ENCODE data around the gene SLC25A15.
"Not testable (repeated sequence)": the region's sequence is repeated elsewhere in the genome, so short reads cannot be mapped to it uniquely, and the experiment has no call there.

SLC25A15 gene

DNA sequence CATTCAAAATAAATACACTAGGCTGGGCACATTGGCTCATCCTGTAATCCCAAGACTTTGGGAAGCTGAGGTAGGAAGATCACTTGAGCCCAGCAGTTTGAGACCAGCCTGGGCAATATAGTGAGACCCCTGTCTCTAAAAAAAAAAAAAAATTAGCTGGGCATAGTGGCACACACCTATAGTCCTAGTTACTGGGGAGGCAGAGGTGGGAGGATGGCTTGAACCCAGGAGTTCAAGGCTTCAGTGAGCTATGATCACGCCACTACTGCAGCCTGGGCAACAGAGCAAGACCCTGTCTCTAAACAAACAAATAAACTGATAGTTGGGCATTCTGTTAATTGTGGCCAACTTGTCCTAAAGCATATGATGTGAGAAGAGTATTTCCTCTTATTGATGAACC is 6.4 kb upstream of the SLC25A15 start:
- DNase-seq: not testable (repeated sequence)

DNA sequence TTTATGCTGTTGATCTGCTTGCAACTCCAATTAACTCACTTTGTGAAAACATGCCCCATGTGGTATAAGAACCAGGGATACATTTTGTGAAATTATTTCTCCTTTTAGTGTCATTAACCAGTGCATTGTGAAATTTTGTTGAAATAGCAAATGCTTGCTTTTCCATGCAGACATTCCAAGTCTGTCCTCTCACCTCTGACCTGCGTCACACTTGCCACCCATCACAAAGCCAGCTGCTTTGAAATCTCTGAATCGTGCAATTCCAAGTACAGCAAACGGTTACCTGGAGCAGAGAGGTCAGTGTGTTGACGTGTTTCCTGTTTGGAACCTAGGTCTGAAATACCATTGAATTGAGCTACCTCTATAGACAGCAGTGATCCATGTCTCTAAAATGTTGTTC is 4.9 kb upstream of the SLC25A15 start:
- no peak for DNase-seq

DNA sequence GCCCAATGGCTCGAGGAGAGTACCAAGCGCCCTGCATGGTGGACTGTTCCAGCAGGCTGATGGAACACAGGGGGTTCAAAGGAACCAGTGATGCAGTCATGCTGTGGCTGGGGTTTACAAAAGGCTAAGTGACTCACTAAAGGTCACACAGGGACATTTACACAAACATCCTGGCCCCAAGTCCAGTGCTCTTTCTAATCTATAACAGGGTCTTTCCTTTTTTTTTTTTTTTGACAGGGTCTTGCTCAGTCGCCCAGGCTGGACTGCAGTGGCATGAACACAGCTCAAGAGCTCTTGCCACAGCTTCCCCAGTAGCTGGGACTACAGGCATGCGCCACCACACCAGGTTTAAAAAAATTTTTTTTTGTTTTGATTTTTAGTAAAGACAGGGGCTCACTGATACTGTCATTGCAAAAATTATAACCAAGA is 2.8 kb upstream of the SLC25A15 start:
- no peak for DNase-seq

DNA sequence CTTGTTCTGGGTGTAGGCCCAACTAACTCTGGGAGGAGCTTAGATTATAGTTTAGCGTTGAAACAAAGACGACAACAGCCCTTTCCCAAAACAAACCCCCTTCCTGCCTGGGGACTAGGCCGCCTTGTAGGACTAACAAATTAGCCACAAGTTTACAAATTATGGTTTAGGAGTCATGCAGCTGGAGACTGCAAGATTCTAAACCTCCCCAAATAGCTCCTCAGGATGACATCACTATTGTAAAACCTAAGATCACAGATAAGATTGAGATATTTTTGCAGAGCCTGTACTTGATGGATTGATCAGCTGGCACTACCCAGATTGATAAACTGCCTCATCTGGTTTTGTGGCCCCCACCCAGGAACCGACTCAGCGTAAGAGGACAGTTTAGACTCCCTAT is 2.3 kb upstream of the SLC25A15 start:
- no peak for DNase-seq

DNA sequence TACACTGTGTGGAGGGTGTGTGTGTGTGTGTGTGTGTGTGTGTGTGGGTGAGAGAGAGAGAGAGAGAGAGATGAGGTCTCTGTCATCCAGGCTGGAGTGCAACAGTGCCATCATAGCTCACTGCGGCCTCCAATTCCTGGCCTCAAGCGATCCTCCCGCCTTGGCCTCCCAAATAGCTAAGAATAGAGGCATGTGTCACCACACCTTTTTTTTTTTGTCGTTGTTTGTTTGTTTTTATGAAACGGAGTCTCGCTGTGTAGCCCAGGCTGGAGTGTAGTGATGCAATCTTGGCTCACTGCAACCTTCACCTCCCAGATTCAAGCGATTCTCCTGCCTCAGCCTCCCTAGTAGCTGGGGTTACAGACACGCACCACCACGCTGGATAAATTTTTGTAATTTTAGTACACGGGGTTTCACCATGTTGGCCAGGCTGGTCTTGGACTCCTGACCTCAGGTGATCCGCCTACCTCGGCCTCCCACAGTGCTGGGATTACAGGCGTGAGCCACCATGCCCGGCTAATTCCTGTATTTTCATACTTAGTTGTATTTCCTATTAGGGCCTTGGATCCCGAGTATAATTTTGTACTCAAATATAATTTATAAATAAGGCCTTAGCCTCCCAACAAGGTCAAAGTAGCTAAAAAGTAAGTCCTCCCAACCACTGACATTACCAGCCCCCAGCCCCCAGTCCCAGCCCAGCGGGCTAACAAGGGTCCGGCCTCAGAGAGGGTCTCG is 704 bp upstream of the SLC25A15 start:
- DNase-seq: not testable (repeated sequence)

DNA sequence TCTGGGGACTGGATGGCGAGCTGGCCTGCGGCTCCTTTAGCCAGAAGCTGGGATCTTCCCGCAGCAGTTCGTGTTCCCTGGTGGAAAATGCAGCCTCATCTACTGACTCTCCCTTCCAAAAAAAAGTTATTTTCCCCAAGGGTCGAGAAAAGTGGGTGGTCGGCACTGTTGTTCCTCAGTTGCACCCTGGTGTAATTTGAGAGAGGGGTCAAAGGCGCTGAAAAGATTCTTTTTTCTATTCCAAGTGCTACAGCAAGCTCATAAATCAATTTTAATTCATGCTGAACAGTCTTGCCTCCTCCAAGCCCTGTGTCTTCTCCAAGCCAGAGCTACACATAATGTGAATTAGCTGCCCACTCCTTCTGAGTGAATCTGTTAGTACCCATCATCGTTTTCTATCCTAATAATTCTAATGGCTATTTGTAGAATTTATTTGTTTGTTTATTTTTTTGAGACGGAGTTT is 774 bp downstream of the SLC25A15 start:
- DNase-seq: no peak

DNA sequence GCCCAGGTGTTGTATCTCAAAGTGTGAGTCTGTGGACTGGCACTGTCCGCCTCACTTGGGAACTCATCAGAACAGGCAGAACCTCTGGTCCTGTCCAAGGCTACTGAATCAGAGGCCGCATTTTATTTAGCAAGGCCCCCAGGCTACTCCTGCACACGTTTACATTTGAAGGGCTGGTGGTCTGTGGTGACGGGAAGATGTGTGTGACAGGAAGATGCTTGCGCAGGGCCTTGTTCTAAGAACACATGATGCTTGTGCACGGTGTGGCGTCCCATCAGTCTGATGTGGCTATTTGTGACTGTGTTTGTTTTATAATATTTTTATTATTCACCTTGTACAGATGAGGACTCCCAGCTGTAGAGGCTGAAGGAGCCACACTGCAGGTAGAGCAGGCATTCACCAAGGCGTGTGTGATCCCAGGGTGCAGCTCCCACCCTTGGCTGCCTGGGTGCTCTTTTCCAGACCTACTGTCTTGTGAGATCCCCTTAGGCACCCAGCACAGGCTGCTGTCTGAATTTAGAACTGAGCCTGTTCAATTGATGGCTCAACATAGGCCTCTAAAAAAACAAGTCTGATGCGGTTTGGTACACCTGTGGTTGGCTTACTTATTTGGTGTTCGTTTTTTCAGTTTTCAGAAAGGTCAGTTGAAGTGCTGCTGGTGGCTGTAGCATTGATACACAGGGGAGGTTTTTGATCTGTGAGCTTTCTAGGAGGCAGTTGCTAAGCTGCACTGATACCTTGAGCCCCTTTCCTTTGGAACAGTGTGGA is 3.1 kb downstream of the SLC25A15 start:
- DNase-seq: no peak

DNA sequence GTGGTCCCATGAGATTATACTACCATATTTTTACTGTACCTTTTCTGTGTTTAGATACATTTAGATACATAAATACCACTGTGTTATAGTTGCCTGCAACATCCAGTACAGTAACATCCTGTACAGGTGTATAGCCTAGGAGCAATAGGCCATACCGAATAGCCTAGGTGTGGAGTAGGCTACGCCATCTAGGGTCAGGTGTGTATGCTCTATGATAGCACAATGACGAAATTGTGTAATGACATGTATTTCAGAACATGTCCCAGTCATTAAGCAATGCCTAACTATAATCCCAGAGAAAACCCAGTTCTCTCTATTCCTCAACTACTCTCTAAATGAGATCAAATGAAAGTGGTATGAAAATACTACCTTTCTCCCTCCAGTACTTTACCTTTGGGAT is 3.9 kb downstream of the SLC25A15 start:
- no peak for DNase-seq

DNA sequence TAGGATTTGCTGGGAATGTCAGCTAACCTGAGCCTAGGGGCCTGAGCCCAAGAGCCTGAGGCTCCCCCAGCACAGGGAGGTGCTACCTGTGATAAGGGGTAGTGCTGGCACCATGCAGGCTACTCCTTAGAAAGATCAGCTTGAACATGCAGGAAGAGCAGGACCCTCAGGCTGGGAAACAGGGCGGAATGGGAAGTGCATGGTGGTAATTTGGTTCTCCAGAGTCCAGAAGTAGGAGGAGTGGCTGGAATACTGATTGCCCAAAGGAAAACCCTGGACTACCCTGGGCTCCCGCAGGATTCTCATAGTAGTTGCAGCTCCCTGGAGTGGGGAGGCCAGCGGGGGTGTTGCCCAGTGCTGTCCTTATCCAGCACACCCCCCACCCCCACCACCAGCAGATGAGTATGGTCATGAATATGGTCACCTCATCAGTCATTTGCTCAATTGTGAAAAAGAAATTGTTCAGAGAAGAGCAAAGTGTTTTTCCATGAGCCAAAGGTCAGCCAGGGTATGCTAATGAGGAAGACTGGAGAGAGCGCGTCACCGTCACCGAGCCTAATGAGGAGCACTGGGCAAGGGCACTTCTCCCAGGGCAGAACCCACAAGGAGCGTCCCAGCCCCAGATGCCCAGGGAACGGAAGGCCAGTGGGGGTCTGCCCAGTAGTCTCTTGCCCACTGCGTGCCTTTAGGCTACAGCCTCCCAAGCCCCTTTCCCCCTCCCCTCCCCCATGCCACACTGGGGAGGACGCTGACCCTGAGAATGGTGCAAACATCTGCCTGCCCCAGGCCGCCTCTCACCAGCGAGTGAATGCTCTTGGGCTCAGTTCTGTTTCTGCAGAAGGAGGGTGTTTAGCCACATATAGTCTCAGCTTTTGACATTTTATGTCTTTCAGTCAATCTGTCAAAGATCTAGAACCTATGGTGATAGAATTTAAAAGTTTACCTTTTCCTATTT is 5.3 kb downstream of the SLC25A15 start:
- DNase-seq: no peak

DNA sequence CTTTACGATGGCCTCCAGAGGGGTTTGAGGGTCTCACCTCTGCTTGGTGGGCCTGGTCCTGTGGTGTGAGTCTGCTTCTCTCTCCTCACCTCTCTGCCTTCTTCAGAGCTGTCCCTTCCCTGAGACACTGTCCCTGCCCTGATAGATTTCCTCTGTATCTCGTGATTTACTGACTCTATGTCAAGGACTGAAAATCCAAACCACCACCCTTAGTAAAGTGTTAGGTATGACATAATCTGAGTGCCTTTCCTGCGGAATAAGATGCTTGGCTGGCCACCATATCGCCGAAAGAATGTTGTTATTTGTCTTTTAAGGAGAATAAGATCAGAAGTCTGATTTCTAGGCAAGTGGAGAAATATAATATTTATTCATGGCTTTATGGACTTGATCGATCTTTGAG is 7.2 kb downstream of the SLC25A15 start:
- no peak for DNase-seq

DNA sequence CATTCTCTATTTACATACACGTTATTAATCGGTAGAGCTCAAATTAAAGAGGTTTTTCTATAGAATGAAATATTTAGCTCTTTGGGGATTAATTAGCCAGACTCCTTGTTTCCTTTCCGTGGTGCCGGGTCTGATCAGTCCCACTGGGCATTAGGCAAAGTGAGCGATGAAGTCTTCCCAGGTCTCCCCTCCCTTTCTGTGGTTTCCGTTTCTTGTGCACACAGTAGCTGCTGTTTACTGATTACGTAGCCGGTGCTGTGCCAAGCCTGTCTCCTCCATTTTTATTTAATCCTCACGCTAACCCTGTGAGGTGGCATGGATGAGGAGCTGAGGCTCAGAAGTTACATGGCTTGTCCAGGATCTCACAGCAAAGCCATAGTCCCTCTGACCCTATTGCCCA is 9.0 kb downstream of the SLC25A15 start:
- no peak for DNase-seq

DNA sequence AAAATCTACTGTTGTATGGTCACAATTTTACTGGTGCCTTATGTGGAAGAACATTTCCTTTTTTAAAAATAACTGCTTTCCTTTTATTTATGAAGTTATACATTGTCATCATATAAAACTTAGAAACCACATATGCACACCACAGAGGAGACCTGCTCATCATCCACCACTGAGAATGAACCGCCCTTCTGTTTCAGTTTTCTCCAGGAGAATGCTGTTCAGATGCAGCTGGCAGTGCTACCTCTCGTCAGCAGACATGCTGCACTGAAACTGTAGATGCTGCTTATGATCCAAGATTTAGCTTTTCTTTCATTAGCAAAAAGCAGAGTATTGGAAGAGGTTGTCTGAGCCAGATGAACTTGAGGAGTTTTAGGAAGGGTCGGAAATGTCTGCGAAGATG is 10.1 kb downstream of the SLC25A15 start:
- DNase-seq: no peak

DNA sequence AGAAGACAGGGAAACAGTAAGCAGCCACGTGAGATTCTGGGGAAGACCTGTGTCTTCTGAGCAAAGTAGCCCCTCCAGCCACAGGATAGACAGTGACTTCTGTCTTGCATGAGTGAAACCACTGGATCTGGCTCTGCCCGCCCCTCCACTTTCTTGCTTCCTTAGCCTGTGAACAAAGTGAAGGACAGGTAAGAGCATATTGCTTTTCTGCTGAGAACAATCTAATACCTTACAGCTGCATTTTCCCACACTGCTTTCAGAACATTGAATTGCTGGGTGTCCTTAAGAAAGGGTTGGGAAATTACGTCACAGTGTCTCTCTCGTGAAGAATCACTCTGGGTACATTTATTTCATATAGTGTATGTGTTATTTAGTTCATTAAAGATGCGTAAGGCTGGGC is 11.1 kb downstream of the SLC25A15 start:
- no peak for DNase-seq

DNA sequence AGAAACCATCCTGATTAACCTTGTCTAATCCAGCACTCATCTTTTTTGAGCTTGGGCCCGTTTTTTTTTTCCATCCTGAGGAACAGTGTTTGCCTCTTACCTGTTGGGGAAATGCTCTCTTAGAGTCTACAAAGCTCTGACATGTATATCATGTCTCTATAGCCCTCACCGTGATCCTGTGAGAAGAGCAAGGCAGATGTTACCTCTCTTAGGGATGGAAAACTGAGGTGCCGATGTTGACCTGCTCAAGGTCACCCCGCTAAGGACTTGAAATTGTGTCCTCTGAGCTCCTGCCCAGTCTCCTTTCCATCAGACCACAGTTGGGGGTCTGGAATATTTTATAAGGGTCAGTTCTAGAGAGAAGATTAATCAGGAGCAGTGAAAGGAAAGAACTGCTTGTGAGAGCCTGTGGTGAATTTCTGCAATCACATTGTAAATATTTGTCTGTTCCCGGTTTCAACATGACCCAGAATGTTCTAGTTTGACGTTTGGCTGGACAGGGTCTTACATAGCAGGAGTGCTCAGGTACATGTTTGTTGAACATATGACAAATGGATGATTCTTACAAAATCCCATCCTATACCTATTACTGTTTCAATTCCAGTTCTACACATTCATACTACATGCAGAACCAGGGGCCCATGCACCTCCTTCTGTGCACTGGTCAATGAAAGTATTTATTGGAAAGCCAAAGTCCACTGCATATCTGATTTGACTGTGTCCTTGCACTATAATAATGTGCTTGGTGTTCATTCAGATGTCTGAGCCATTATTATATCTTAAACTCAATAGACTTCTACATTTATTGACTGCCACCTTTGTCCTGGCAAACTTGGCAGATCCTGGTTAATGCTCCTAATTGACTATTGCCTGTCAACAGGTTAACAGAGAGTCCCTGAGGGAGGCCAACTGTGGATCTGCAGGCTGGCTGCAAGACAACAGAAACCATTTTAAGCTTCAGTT is 12.1 kb downstream of the SLC25A15 start:
- no peak for DNase-seq

DNA sequence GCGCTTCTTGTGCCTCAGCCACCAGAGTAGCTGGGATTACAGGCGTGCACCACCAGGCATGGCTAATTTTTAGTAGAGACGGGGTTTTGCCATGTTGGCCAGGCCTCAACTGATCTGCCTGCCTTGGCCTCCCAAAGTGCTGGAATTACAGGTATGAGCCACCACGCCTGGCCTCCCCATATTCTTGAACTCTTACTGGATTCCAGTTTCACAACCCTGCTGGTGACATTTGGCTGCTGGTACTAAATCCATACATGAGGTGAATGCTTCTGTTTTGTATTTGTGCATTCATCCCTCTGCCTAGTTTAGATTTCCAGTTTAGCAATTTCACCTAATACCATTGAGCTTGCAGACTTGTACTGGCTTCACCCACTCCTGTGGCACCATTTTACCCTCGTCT is 13.9 kb downstream of the SLC25A15 start:
- DNase-seq: no peak

DNA sequence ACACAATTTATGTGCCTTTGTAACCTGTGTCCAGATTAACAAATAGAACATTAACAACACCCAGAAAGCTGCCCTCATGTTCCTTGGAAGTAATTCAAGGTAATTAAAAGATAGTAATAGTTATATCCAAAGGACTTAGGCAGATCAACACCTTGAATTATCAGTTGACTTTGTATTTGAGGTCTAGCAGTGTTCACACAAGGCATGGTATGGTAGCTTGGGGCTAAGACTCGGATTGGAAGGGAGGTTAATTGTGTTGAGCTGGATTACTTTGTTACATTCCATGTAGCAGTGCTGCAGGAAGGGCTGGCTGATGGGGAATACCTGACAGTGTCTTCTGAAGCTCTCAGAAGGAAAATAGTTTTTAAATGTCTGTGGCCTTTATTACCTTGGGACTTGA is 16.8 kb downstream of the SLC25A15 start:
- no peak for DNase-seq

DNA sequence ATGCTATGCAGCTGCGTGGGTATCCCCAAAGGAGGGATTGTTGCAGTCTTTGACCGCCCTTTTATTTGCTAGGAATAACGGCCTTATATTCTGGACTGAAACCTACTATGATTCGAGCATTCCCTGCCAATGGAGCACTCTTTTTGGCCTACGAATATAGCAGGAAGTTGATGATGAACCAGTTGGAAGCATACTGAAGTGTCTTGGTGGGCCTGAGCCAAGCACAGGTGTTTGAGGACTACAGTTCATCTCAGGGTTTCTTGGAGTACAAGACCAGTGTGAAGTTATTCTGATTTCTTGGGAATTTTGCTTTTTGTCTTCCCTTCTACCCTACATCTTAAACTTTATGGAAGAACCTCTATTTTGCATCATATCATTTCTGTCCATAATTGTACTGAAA is 20.1 kb downstream of the SLC25A15 start:
- no peak for DNase-seq

DNA sequence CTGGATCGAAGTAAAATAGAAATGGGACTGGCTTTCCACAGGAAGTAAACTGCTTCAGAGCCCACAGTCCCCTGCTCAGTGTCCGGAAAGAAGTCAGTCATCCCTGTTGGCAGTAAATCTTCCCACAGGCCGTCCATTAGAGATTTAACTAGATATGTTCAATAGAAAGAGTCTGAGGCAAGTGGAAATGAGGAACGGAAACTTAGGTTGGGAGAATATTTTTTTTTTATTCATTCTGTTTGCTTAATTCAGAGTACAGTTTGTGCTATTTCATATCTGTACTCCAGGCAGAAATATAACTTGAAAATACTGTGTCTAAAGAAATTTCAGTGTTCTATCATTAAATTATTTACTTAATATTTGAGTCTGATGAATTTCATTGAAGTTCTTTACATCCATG is 22.7 kb downstream of the SLC25A15 start:
- DNase-seq: no peak

DNA sequence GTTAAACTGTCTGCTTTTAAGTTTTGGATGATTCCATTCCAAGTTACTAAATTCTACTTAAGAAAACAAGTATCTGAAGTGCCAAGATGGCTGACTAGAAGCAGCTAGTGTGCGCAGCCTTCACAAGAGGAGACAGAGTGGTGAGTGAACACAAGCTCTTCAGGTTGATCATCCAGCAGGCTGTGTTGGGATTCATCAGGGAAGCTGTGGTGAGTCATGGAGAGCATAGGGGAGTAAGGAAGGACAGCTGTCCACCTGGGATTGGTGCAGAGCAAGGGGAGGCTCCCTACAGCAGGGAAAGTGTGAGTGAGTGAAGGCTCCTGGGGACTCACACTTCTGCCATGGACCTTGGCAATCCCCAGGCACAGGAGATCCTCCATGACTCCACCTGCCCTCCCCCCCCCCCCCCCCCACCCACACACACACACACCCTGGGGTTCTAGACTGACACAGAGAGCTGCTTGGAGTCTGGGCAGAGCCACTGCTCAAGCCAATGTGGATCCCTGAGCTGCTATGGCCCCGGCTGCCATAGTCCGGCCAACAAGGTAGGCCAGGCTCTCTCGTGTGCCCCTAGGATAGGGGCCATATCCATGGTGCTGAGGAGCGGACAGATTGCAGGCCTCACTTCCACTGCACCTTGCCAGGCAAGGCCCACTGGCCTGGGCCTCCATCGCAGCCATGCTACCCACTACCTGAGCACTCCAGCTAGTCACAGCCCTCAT is 23.5 kb downstream of the SLC25A15 start:
- no peak for DNase-seq

DNA sequence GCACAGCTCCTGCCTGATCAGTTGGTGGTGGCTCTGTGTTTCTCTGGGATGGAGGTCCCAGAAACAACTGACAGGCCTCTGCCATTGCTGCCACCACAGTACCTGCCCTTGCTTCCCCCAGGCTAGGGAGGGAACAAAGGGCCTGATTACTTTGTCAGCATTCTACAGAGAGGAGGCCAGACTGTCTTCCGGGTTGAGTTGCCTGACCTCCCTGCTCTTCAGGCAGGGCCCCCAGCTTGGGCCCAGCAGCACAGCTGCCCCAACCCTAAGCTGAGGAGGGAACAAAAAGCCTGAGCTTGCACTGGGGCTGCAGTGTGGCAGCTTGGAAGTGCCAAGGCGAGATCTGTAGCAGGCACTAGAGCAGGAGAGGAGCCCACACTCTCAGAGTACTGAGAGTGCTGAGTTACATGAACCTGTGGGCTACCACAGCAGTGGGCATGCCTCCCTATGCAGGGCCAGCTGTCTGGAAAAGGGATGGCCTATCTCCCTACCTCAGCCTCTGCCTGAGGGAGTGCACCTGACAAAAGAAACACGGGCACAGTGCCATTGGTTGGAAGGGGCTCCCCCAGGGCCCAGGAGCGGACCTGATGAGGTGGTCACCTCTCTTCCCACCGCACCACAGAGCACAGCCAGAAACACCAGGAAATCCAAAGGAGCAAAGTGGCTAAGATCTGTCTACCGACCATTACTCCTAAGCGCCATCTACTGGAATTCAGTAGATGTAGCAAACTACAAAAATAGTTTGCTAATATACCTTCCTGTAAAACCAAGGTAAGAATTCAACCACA is 24.4 kb downstream of the SLC25A15 start:
- DNase-seq: no peak

DNA sequence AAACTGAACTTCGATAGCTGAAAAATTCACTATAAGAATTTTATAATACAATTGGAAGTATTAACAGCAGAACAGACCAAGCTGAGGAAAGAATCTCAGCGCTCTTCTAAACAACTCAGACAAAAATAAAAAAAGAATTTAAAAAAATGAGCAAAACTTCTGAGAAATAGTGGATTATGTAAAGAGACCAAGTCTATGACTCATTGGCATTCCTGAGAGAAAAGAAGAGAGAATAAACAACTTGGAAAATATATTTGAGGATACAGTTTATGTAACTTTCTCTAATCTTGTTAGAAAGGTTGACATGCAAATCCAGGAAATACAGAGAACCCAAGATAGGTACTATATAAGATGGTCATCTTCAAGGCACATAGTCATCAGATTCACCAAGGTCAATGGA is 25.4 kb downstream of the SLC25A15 start:
- no peak for DNase-seq

Measured in NCI-H1105 (cell line).